Gastrocnemius medialis (tissue), 4 donors: Measurements from ENCODE around the gene ASCL5.

ENCODE experiments used
- CTCF ChIP-seq, 5 experiments: fragments of 450-650 bp in 3 of 5; fragments of 200-600 bp in 2 of 5; sonication (generic) in 2 of 5; IDR thresholded peaks in 4 of 5; conservative IDR thresholded peaks in 1 of 5; 1 replicate in 4 of 5; 2 replicates in 1 of 5; pipeline ENCODE4 v1.5.1; 2016 to 2019; ENCODE audit warnings: antibody characterized with exemption in 5 of 5, mild to moderate bottlenecking in 3 of 5, moderate library complexity in 3 of 5
- POLR2A ChIP-seq, 2 donors: fragments of 450-650 bp; IDR thresholded peaks; one replicate each; pipeline ENCODE4 v1.6.1; 2017; ENCODE audit warnings: antibody characterized with exemption in 2 of 2, mild to moderate bottlenecking in 2 of 2, moderate library complexity in 2 of 2

GRCh38 chr1:201156346-201156745 lies 29.4 kb upstream of the ASCL5 start:
- TF ChIP-seq CTCF (IDR thresholded peaks at IDR 0.05 in 4 of 5, conservative IDR thresholded peaks at IDR 0.05 in 1 of 5) (no peak), POLR2A (IDR thresholded peaks at IDR 0.05) (no peak)
